Measurements from ENCODE around the gene AGAP3.

The AGAP3 gene

GRCh38 chr7:151103973-151104372 is 17.7 kb downstream of the AGAP3 start:
- TF ChIP-seq CTCF (IDR thresholded peaks at IDR 0.05; ENCODE audit: control insufficient read depth, extremely low read depth, insufficient read depth), result no peak
- DNase-seq (ENCODE audit: low read depth), result no peak

GRCh38 chr7:151104411-151105235 is 18.3 kb downstream of the AGAP3 start:
- no peak for DNase-seq (ENCODE audit: low read depth)
- no peak overlapping the region for H3K4me3 ChIP-seq (ENCODE audit: low read depth, low read length)

More at GRCh38 chr7:151103973-151104372, 17.7 kb downstream of the AGAP3 start:
- H3K4me3 ChIP-seq (ENCODE audit: low read depth, low read length), result no peak overlapping the region

GRCh38 chr7:151107882-151108281 is 21.6 kb downstream of the AGAP3 start:
- H3K4me3 ChIP-seq (ENCODE audit: low read depth, low read length), result no peak overlapping the region
- no peak for TF ChIP-seq CTCF (IDR thresholded peaks at IDR 0.05; ENCODE audit: control insufficient read depth, extremely low read depth, insufficient read depth)
- DNase-seq (ENCODE audit: low read depth), result no peak

More at GRCh38 chr7:151104411-151105235, 18.3 kb downstream of the AGAP3 start:
- no peak for TF ChIP-seq CTCF (IDR thresholded peaks at IDR 0.05; ENCODE audit: control insufficient read depth, extremely low read depth, insufficient read depth)

GRCh38 chr7:151109094-151110048 is 23.1 kb downstream of the AGAP3 start:
- no peak for DNase-seq (ENCODE audit: low read depth)
- no peak overlapping the region for H3K4me3 ChIP-seq (ENCODE audit: low read depth, low read length)
- TF ChIP-seq CTCF (IDR thresholded peaks at IDR 0.05; ENCODE audit: control insufficient read depth, extremely low read depth, insufficient read depth), result no peak

GRCh38 chr7:151110236-151110940 is 24.1 kb downstream of the AGAP3 start:
- TF ChIP-seq CTCF (IDR thresholded peaks at IDR 0.05; ENCODE audit: control insufficient read depth, extremely low read depth, insufficient read depth), result no peak
- DNase-seq (ENCODE audit: low read depth), result no peak
- H3K4me3 ChIP-seq (ENCODE audit: low read depth, low read length), result no peak overlapping the region

GRCh38 chr7:151110941-151111645 is 24.8 kb downstream of the AGAP3 start:
- no peak for DNase-seq (ENCODE audit: low read depth)
- peak; percentile 93 for TF ChIP-seq CTCF (IDR thresholded peaks at IDR 0.05; ENCODE audit: control insufficient read depth, extremely low read depth, insufficient read depth)
- no peak overlapping the region for H3K4me3 ChIP-seq (ENCODE audit: low read depth, low read length)

Data from LNCaP clone FGC (cell line).